Naive thymus-derived CD4-positive, alpha-beta T cell (primary cell): Measurements from ENCODE around the gene BCKDHA. TPM values are rescaled to one million over a fixed set of nuclear protein-coding genes. Genes with fewer than 3 reads are reported as not detected.
A peak's percentile ranks its signal among the peaks of the same experiment; 100 is the strongest.

Experiments
- ATAC-seq: fragments of 150-1000 bp; cut with Tn5 transposase; 2 replicates; pipeline ENCODE4 v1.10.0; 2021; ENCODE audit warnings: mild to moderate bottlenecking, moderate library complexity
- CTCF ChIA-PET: fragments of 350-600 bp; sonication (Branson Sonifier 250); formaldehyde crosslinking; loops from one replicate; lab custom pipeline; 2021; ENCODE audit warnings: antibody characterized with exemption; lab: Charles Lee
- POLR2A ChIA-PET: fragments of 350-600 bp; sonication (Branson Sonifier 250); formaldehyde crosslinking; loops from one replicate; lab custom pipeline; 2021; ENCODE audit warnings: antibody characterized with exemption, inconsistent platforms; lab: Charles Lee
- DNase-seq, 9 donors: peaks; one replicate each; pipeline versions ENCODE4 v3.0.0 to v3.0.0-alpha.2; 2020 to 2022; ENCODE audit warnings: mixed read lengths in 1 of 9
- H3K27ac ChIP-seq: one replicate; pipeline ENCODE4 v1.7.0; 2013; ENCODE audit warnings: mild to moderate bottlenecking, low read depth, low read length, moderate library complexity
- H3K27me3 ChIP-seq, 2 donors: one replicate each; pipeline ENCODE4 v1.7.0; 2013; ENCODE audit warnings: low read length in 2 of 2, mild to moderate bottlenecking in 2 of 2, moderate library complexity in 2 of 2; ENCODE audit not compliant: control insufficient read depth in 2 of 2, insufficient read depth in 2 of 2
- H3K36me3 ChIP-seq, 3 experiments: 1 replicate in 2 of 3; 2 replicates in 1 of 3; pipeline ENCODE4 v1.7.0; 2013; ENCODE audit warnings: low read length in 3 of 3, mild to moderate bottlenecking in 3 of 3, moderate library complexity in 1 of 3; ENCODE audit not compliant: insufficient read depth in 3 of 3, control insufficient read depth in 2 of 3
- H3K4me1 ChIP-seq, 2 donors: one replicate each; pipeline ENCODE4 v1.7.0; 2013; ENCODE audit warnings: low read length in 2 of 2, mild to moderate bottlenecking in 2 of 2, moderate library complexity in 1 of 2; ENCODE audit not compliant: control insufficient read depth in 2 of 2, insufficient read depth in 2 of 2
- H3K4me3 ChIP-seq: 2 replicates; pipeline ENCODE4 v1.7.0; 2013; ENCODE audit warnings: mild to moderate bottlenecking, low read length
- H3K9me3 ChIP-seq, 3 experiments: 1 replicate in 2 of 3; 2 replicates in 1 of 3; pipeline ENCODE4 v1.7.0; 2013; ENCODE audit warnings: low read length in 3 of 3; ENCODE audit not compliant: control insufficient read depth in 2 of 3
- H3K27ac Mint-ChIP-seq, 9 donors: one replicate each; pipeline ENCODE4 v1.8.0; 2020 to 2022; ENCODE audit warnings: mixed read lengths in 9 of 9, mild to moderate bottlenecking in 8 of 9, moderate library complexity in 5 of 9, inconsistent platforms in 2 of 9
- H3K27me3 Mint-ChIP-seq, 5 donors: one replicate each; pipeline ENCODE4 v1.8.0; 2021 to 2022; ENCODE audit warnings: mixed read lengths in 5 of 5, mild to moderate bottlenecking in 1 of 5
- H3K36me3 Mint-ChIP-seq, 5 donors: one replicate each; pipeline ENCODE4 v1.8.0; 2020 to 2022; ENCODE audit warnings: mixed read lengths in 5 of 5, mild to moderate bottlenecking in 3 of 5, inconsistent platforms in 1 of 5
- H3K4me1 Mint-ChIP-seq, 7 donors: one replicate each; pipeline ENCODE4 v1.8.0; 2020 to 2022; ENCODE audit warnings: mixed read lengths in 7 of 7, mild to moderate bottlenecking in 3 of 7, inconsistent platforms in 1 of 7
- H3K4me3 Mint-ChIP-seq, 10 donors: one replicate each; pipeline ENCODE4 v1.8.0; 2020 to 2022; ENCODE audit warnings: mild to moderate bottlenecking in 10 of 10, mixed read lengths in 10 of 10, moderate library complexity in 6 of 10, inconsistent platforms in 2 of 10
- H3K9me3 Mint-ChIP-seq, 11 donors: one replicate each; pipeline ENCODE4 v1.8.0; 2020 to 2022; ENCODE audit warnings: mixed read lengths in 11 of 11, mild to moderate bottlenecking in 4 of 11, inconsistent platforms in 1 of 11, moderate library complexity in 1 of 11
- intact Hi-C, 2 donors: fragments of 100-400 bp; cut with micrococcal nuclease; formaldehyde crosslinking; loops; one replicate each; pipeline ENCODE4 v1.15.1; 2023
- polyA plus RNA-seq, 2 donors: library from polyadenylated mRNA; unstranded; fragments of 300-500 nt; fragmentation: Illumina TruSeq; gene quantifications; one replicate each; pipeline ENCODE4 v1.2.3, GENCODE V29; 2021
- total RNA-seq, 6 experiments: library from RNA in 5 of 6; stranded (reverse) in 5 of 6; gene quantifications; 1 replicate in 5 of 6; 2 replicates in 1 of 6; pipeline ENCODE4 v1.2.3 and lab custom pipeline; 2021 to 2026

Gene BCKDHA
- total and polyA plus RNA-seq, 7 experiments from 2014 or later, result 19.4 to 55.9 (median 21.4) TPM

GRCh38 chr19:41356984-41357739, 40.5 kb upstream of the BCKDHA start:
- Histone ChIP-seq H3K4me3 (peak overlapping the region; percentile 14), H3K36me3 (peaks cover 0 to 14% (median 0%) of the 10 kb centered on the region in 3 experiments), H3K27ac (peak overlapping the region; percentile 96), H3K27me3 (no peaks in the 10 kb centered on the region), H3K4me1 (peaks cover 26 to 50% of the 10 kb centered on the region in 2 donors), H3K9me3 (no peaks in the 10 kb centered on the region)
- Mint-ChIP-seq H3K36me3 (peaks cover 0 to 17% (median 0%) of the 10 kb centered on the region in 5 donors), H3K4me1 (peaks cover 35 to 66% (median 50%) of the 10 kb centered on the region in 7 donors), H3K27ac (peak overlapping the region; percentile 92 to 100 (median 97)), H3K9me3 (peaks cover 0 to 3% (median 0%) of the 10 kb centered on the region in 11 donors), H3K4me3 (peak overlapping the region; percentile 65 to 91 (median 80)), H3K27me3 (no peaks in the 10 kb centered on the region)
- DNase-seq (peak in 6 of 9 donors; percentile 44 to 57 (median 47)), ATAC-seq (no peak)
- CTCF ChIA-PET, result interaction anchor here (0.6 to 1.5 kb wide), 3 partner anchors 9 to 775 kb away, joined by 3 to 7 read pairs (median 4); no protein-coding TSS in a partner anchor
- POLR2A ChIA-PET, result interaction anchor here (0.6 to 7.4 kb wide), 11 partner anchors 11 to 601 kb away, joined by 3 to 95 read pairs (median 3); partner anchors contain the start of gene HNRNPUL1
- intact Hi-C loops, result loop anchor here in 1 of 2 donors (10.0 kb wide), 1 partner anchor 582 kb away; the partner anchor contains the start of genes MIA and RAB4B

- DNase-seq (no peak), ATAC-seq (no peak)
- H3K36me3 Mint-ChIP-seq, result peaks cover 0 to 15% (median 0%) of the 10 kb centered on the region in 5 donors
- intact Hi-C loops, result loop anchor here in 1 of 2 donors (10.0 kb wide), 1 partner anchor 583 kb away; the partner anchor contains the start of genes MIA and RAB4B
- no peaks in the 10 kb centered on the region for H3K27me3 ChIP-seq
- peaks cover 26 to 51% of the 10 kb centered on the region in 2 donors for H3K4me1 ChIP-seq
- peaks cover 0 to 8% (median 0%) of the 10 kb centered on the region in 3 experiments for H3K36me3 ChIP-seq
- CTCF ChIA-PET, result no interaction called here
- H3K27ac Mint-ChIP-seq, result peak overlapping the region; percentile 82 to 100 (median 97)
- peak overlapping the region; percentile 1 for H3K4me3 ChIP-seq
- POLR2A ChIA-PET, result interaction anchor here (1.0 to 2.1 kb wide), 6 partner anchors 11 to 94 kb away, joined by 3 to 12 read pairs (median 4); partner anchors contain the start of gene HNRNPUL1
- peaks cover 39 to 71% (median 56%) of the 10 kb centered on the region in 7 donors for H3K4me1 Mint-ChIP-seq
- no peaks in the 10 kb centered on the region for H3K9me3 ChIP-seq
- no peaks in the 10 kb centered on the region for H3K27me3 Mint-ChIP-seq
- peak overlapping the region; percentile 52 to 91 (median 81) for H3K4me3 Mint-ChIP-seq
- peak overlapping the region; percentile 96 for H3K27ac ChIP-seq
- H3K9me3 Mint-ChIP-seq, result peaks cover 0 to 3% (median 0%) of the 10 kb centered on the region in 11 donors
Measured at GRCh38 chr19:41357746-41358145, 39.9 kb upstream of the BCKDHA start.

GRCh38 chr19:41359741-41360140, 37.9 kb upstream of the BCKDHA start:
- peak overlapping the region in 4 of 10 donors; percentile 17 to 65 (median 23) for H3K4me3 Mint-ChIP-seq
- intact Hi-C loops, result loop anchor here (5.0 to 10.0 kb wide), 2 partner anchors 585 to 1012 kb away; partner anchors contain the start of genes C19orf47 (in 1 of the 2), MIA (in 1 of the 2), PLD3 (in 1 of the 2) and RAB4B (in 1 of the 2)
- DNase-seq, result no peak

GRCh38 chr19:41362143-41362847, 35.3 kb upstream of the BCKDHA start:
- H3K27ac Mint-ChIP-seq, result peak overlapping the region; percentile 96 to 100 (median 99)
- Histone ChIP-seq H3K4me1 (peaks cover 25 to 34% of the 10 kb centered on the region in 2 donors), H3K4me3 (no peak overlapping the region), H3K27me3 (no peaks in the 10 kb centered on the region), H3K9me3 (no peaks in the 10 kb centered on the region), H3K36me3 (no peaks in the 10 kb centered on the region), H3K27ac (peak overlapping the region; percentile 99)
- peak overlapping the region; percentile 19 to 100 (median 96) for H3K4me3 Mint-ChIP-seq
- H3K9me3 Mint-ChIP-seq, result no peaks in the 10 kb centered on the region
- DNase-seq (no peak), ATAC-seq (no peak)
- H3K27me3 Mint-ChIP-seq, result no peaks in the 10 kb centered on the region
- H3K4me1 Mint-ChIP-seq, result peaks cover 27 to 67% (median 55%) of the 10 kb centered on the region in 7 donors
- ChIA-PET POLR2A (interaction anchor here (1.4 to 5.2 kb wide), 5 partner anchors 10 to 99 kb away, joined by 6 to 127 read pairs (median 10); partner anchors contain the start of genes HNRNPUL1 and TGFB1), CTCF (interaction anchor here (0.6 to 4.2 kb wide), 2 partner anchors 10 to 60 kb away, joined by 4 to 39 read pairs; partner anchors contain the start of gene TGFB1)
- intact Hi-C loops, result loop anchor here in 1 of 2 donors (5.0 kb wide), 1 partner anchor 1015 kb away; the partner anchor contains the start of genes C19orf47 and PLD3
- peaks cover 0 to 8% (median 3%) of the 10 kb centered on the region in 5 donors for H3K36me3 Mint-ChIP-seq

More at GRCh38 chr19:41359741-41360140, 37.9 kb upstream of the BCKDHA start:
- no peak for ATAC-seq
- Mint-ChIP-seq H3K27ac (peak overlapping the region; percentile 14 to 76 (median 53)), H3K27me3 (no peaks in the 10 kb centered on the region), H3K9me3 (no peaks in the 10 kb centered on the region), H3K36me3 (peaks cover 0 to 16% (median 0%) of the 10 kb centered on the region in 5 donors), H3K4me1 (peaks cover 41 to 82% (median 69%) of the 10 kb centered on the region in 7 donors)
- H3K36me3 ChIP-seq, result no peaks in the 10 kb centered on the region
- POLR2A ChIA-PET, result interaction anchor here (1.2 to 2.6 kb wide), 2 partner anchors 56 to 96 kb away, joined by 3 to 10 read pairs; partner anchors contain the start of gene HNRNPUL1
- H3K27me3 ChIP-seq, result no peaks in the 10 kb centered on the region
- no peak overlapping the region for H3K27ac ChIP-seq
- H3K4me1 ChIP-seq, result peaks cover 34 to 56% of the 10 kb centered on the region in 2 donors
- CTCF ChIA-PET, result interaction anchor here (0.5 to 0.6 kb wide), 2 partner anchors 21 to 172 kb away, joined by 3 to 4 read pairs; no protein-coding TSS in a partner anchor
- H3K9me3 ChIP-seq, result no peaks in the 10 kb centered on the region
- H3K4me3 ChIP-seq, result no peak overlapping the region

GRCh38 chr19:41363371-41363752, 34.3 kb upstream of the BCKDHA start:
- H3K27ac Mint-ChIP-seq, result peak overlapping the region; percentile 96 to 100 (median 99)
- peaks cover 18 to 26% of the 10 kb centered on the region in 2 donors for H3K4me1 ChIP-seq
- intact Hi-C loops, result loop anchor here (1.0 to 5.0 kb wide), 2 partner anchors 9 to 1016 kb away; partner anchors contain the start of genes C19orf47 (in 1 of the 2) and PLD3 (in 1 of the 2)

More at GRCh38 chr19:41363371-41363752, 34.3 kb upstream of the BCKDHA start:
- DNase-seq (no peak), ATAC-seq (no peak)
- peaks cover 0 to 8% (median 3%) of the 10 kb centered on the region in 5 donors for H3K36me3 Mint-ChIP-seq
- H3K4me1 Mint-ChIP-seq, result peaks cover 16 to 56% (median 44%) of the 10 kb centered on the region in 7 donors
- POLR2A ChIA-PET, result interaction anchor here (0.6 to 5.2 kb wide), 20 partner anchors 9 to 879 kb away, joined by 3 to 127 read pairs (median 5); partner anchors contain the start of genes ACTMAP, BCKDHA, CCDC97 and COQ8B
- Histone ChIP-seq H3K4me3 (peak overlapping the region; percentile 98), H3K27ac (peak overlapping the region; percentile 99), H3K36me3 (no peaks in the 10 kb centered on the region), H3K9me3 (no peaks in the 10 kb centered on the region), H3K27me3 (no peaks in the 10 kb centered on the region)
- peak overlapping the region; percentile 82 to 100 (median 98) for H3K4me3 Mint-ChIP-seq
- H3K27me3 Mint-ChIP-seq, result no peaks in the 10 kb centered on the region
- CTCF ChIA-PET, result interaction anchor here (0.5 to 4.2 kb wide), 6 partner anchors 8 to 88 kb away, joined by 3 to 39 read pairs (median 3); partner anchors contain the start of gene TGFB1
- H3K9me3 Mint-ChIP-seq, result no peaks in the 10 kb centered on the region
